Testis (tissue), 3 donors: ENCODE measurements around the gene KDELR3. TPM values are rescaled to one million over a fixed set of nuclear protein-coding genes. Genes with fewer than 3 reads are reported as not detected.

ENCODE experiments used
- DNase-seq: peaks from one replicate; pipeline ENCODE4 v3.0.0-alpha.2; 2019
- H3K27ac ChIP-seq, 2 donors: fragments of 200-600 bp; sonication (generic); one replicate each; pipeline ENCODE4 v1.5.1; 2019
- H3K27me3 ChIP-seq: fragments of 200-600 bp; sonication (generic); one replicate; pipeline ENCODE4 v1.5.1; 2019
- H3K36me3 ChIP-seq: fragments of 200-600 bp; sonication (generic); one replicate; pipeline ENCODE4 v1.5.1; 2017; ENCODE audit warnings: low read depth; ENCODE audit errors: missing control alignments
- H3K4me1 ChIP-seq: fragments of 200-600 bp; sonication (generic); one replicate; pipeline ENCODE4 v1.5.1; 2019
- H3K4me3 ChIP-seq, 2 donors: fragments of 200-600 bp; sonication (generic); one replicate each; pipeline ENCODE4 v1.5.1; 2017 to 2019
- H3K9me3 ChIP-seq: fragments of 200-600 bp; sonication (generic); one replicate; pipeline ENCODE4 v1.5.1; 2017
- CTCF ChIP-seq, 3 experiments: fragments of 450-650 bp in 2 of 3; fragments of 200-600 bp in 1 of 3; sonication (generic) in 1 of 3; IDR thresholded peaks; one replicate each; pipeline ENCODE4 v1.5.1; 2016 to 2019; ENCODE audit warnings: antibody characterized with exemption in 3 of 3, mild to moderate bottlenecking in 2 of 3, moderate library complexity in 1 of 3
- POLR2A ChIP-seq: fragments of 450-650 bp; IDR thresholded peaks from one replicate; pipeline ENCODE4 v1.6.1; 2017; ENCODE audit warnings: antibody characterized with exemption, mild to moderate bottlenecking, moderate library complexity
- WGBS, 2 donors: methylation state at CpG; one replicate each; pipeline ENCODE4 v1.1.5; 2018; 5-methylcytosine and 5-hydroxymethylcytosine counted together
- intact Hi-C: fragments of 100-400 bp; cut with DNase I; formaldehyde crosslinking; loops from one replicate; pipeline ENCODE4 v1.15.1; 2023; ENCODE audit warnings: low total_unique reads
- polyA plus RNA-seq: library from polyadenylated mRNA; stranded (reverse); fragments of 350-450 nt; fragmentation: Illumina TruSeq; extraction: RNeasy Lipid Tissue Mini Kit (QIAGEN cat#74804); gene quantifications from one replicate; pipeline ENCODE4 v1.2.3, GENCODE V29; 2014; ENCODE audit warnings: low read depth, low replicate concordance; ENCODE audit not compliant: insufficient read depth
- total RNA-seq, 2 donors: library from RNA; depleted of rRNA; stranded (reverse); fragments of >200 nt; gene quantifications; one replicate each; pipeline ENCODE4 v1.2.3, GENCODE V29; 2016

Gene KDELR3
- total and polyA plus RNA-seq, 3 donors from 2014 or later = 6.7 to 10.4 (median 8.6) TPM

- Histone ChIP-seq H3K4me3 (no peak overlapping the region), H3K36me3 (no peaks in the 10 kb centered on the region), H3K27me3 (no peaks in the 10 kb centered on the region), H3K9me3 (no peaks in the 10 kb centered on the region), H3K27ac (no peak overlapping the region), H3K4me1 (peaks cover 14% of the 10 kb centered on the region)
- WGBS, 2 donors = 76 to 81% methylated on average over 7 to 12 of the region's 12 CpGs
- DNase-seq = no peak
- intact Hi-C loops = no loop called here
- TF ChIP-seq POLR2A = no peak
- TF ChIP-seq CTCF (IDR thresholded peaks at IDR 0.05) = no peak
These were observed 36.5 kb upstream of the KDELR3 start for GRCh38 chr22:38431266-38432010.

GRCh38 chr22:38432264-38432663 is 35.6 kb upstream of the KDELR3 start:
- 35 to 46% methylated on average over 1 of the region's 1 CpG for WGBS, 2 donors
- H3K27me3 ChIP-seq = no peaks in the 10 kb centered on the region
- H3K4me3 ChIP-seq = no peak overlapping the region
- TF ChIP-seq CTCF (IDR thresholded peaks at IDR 0.05) (no peak), POLR2A (no peak)
- H3K9me3 ChIP-seq = no peaks in the 10 kb centered on the region
- DNase-seq = no peak
- H3K27ac ChIP-seq = no peak overlapping the region
- no peaks in the 10 kb centered on the region for H3K36me3 ChIP-seq
- intact Hi-C loops = no loop called here
- peaks cover 14% of the 10 kb centered on the region for H3K4me1 ChIP-seq

GRCh38 chr22:38433871-38434270 is 34.0 kb upstream of the KDELR3 start:
- no peaks in the 10 kb centered on the region for H3K36me3 ChIP-seq
- H3K27ac ChIP-seq = no peak overlapping the region
- 66 to 74% methylated on average over 6 to 8 of the region's 8 CpGs for WGBS, 2 donors
- H3K4me1 ChIP-seq = peaks cover 14% of the 10 kb centered on the region
- no peak for DNase-seq
- no peaks in the 10 kb centered on the region for H3K27me3 ChIP-seq
- no peaks in the 10 kb centered on the region for H3K9me3 ChIP-seq
- intact Hi-C loops = no loop called here
- TF ChIP-seq CTCF (IDR thresholded peaks at IDR 0.05) (no peak), POLR2A (no peak)
- no peak overlapping the region for H3K4me3 ChIP-seq

- intact Hi-C loops = no loop called here
- no peak for DNase-seq
- Histone ChIP-seq H3K36me3 (no peaks in the 10 kb centered on the region), H3K4me3 (no peak overlapping the region), H3K27ac (no peak overlapping the region), H3K4me1 (peaks cover 14% of the 10 kb centered on the region), H3K9me3 (no peaks in the 10 kb centered on the region), H3K27me3 (no peaks in the 10 kb centered on the region)
- no peak for TF ChIP-seq POLR2A
- TF ChIP-seq CTCF (IDR thresholded peaks at IDR 0.05) = no peak
- WGBS, 2 donors = 74 to 92% methylated on average over 2 to 4 of the region's 4 CpGs
These were observed 32.9 kb upstream of the KDELR3 start for GRCh38 chr22:38435010-38435409.

GRCh38 chr22:38435965-38436364 is 31.9 kb upstream of the KDELR3 start:
- WGBS, 2 donors = 70 to 79% methylated on average over 2 to 4 of the region's 4 CpGs
- H3K36me3 ChIP-seq = no peaks in the 10 kb centered on the region
- H3K9me3 ChIP-seq = no peaks in the 10 kb centered on the region
- intact Hi-C loops = no loop called here
- DNase-seq = no peak
- TF ChIP-seq POLR2A (no peak), CTCF (IDR thresholded peaks at IDR 0.05) (no peak)
- no peak overlapping the region for H3K4me3 ChIP-seq
- no peak overlapping the region for H3K27ac ChIP-seq
- H3K4me1 ChIP-seq = peaks cover 14% of the 10 kb centered on the region
- no peaks in the 10 kb centered on the region for H3K27me3 ChIP-seq
